Measurements from ENCODE around the gene ADAMTS14.
A peak's percentile ranks its signal among the peaks of the same experiment; 100 is the strongest.

Gene ADAMTS14

GRCh38 chr10:70738006-70738760 is 65.9 kb downstream of the ADAMTS14 start:
- peak; percentile 34 for DNase-seq (ENCODE audit: extremely low spot score)
- POLR2A ChIA-PET = no interaction called here

DNA sequence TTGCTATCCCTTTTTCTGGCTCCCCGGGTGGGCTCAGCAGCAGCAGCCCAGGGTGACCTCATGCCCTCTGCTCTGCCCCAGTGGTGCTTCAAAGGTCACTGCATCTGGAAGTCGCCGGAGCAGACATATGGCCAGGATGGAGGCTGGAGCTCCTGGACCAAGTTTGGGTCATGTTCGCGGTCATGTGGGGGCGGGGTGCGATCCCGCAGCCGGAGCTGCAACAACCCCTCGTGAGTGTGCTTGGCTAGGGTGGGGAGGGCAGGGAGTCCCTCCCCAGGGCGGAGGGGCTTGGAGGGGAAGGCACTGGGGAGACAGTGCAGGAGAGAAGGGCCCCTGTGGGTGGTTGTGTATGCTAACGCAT is 66.4 kb downstream of the ADAMTS14 start:
- CTCF ChIA-PET = interaction anchor here (0.8 kb wide), 1 partner anchor 22 kb away, joined by 3 read pairs; no protein-coding TSS in a partner anchor

More at GRCh38 chr10:70738006-70738760, 65.9 kb downstream of the ADAMTS14 start:
- CTCF ChIA-PET = no interaction called here
- no peak for TF ChIP-seq TARDBP (IDR thresholded peaks at IDR 0.05)
- no peak for TF ChIP-seq BHLHE40 (IDR thresholded peaks at IDR 0.05; ENCODE audit: borderline replicate concordance)
- no peak for TF ChIP-seq SUZ12 (IDR thresholded peaks at IDR 0.05)
- no peak for TF ChIP-seq HDGF (IDR thresholded peaks at IDR 0.05; ENCODE audit: borderline replicate concordance)
- TF ChIP-seq, protein P1, sequence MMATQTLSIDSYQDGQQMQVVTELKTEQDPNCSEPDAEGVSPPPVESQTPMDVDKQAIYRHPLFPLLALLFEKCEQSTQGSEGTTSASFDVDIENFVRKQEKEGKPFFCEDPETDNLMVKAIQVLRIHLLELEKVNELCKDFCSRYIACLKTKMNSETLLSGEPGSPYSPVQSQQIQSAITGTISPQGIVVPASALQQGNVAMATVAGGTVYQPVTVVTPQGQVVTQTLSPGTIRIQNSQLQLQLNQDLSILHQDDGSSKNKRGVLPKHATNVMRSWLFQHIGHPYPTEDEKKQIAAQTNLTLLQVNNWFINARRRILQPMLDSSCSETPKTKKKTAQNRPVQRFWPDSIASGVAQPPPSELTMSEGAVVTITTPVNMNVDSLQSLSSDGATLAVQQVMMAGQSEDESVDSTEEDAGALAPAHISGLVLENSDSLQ (IDR thresholded peaks at IDR 0.05) = no peak
- no peak for TF ChIP-seq FOXA1 (IDR thresholded peaks at IDR 0.05)
- no peak for TF ChIP-seq FOXK2 (IDR thresholded peaks at IDR 0.05)
- no peak for TF ChIP-seq ZNF384 (IDR thresholded peaks at IDR 0.05)
- TF ChIP-seq LEF1 (IDR thresholded peaks at IDR 0.05; ENCODE audit: borderline replicate concordance) = no peak
- TF ChIP-seq FOXM1 (IDR thresholded peaks at IDR 0.05; ENCODE audit: borderline replicate concordance) = no peak
- no peak for TF ChIP-seq CTBP1 (IDR thresholded peaks at IDR 0.05; ENCODE audit: borderline replicate concordance)

DNA sequence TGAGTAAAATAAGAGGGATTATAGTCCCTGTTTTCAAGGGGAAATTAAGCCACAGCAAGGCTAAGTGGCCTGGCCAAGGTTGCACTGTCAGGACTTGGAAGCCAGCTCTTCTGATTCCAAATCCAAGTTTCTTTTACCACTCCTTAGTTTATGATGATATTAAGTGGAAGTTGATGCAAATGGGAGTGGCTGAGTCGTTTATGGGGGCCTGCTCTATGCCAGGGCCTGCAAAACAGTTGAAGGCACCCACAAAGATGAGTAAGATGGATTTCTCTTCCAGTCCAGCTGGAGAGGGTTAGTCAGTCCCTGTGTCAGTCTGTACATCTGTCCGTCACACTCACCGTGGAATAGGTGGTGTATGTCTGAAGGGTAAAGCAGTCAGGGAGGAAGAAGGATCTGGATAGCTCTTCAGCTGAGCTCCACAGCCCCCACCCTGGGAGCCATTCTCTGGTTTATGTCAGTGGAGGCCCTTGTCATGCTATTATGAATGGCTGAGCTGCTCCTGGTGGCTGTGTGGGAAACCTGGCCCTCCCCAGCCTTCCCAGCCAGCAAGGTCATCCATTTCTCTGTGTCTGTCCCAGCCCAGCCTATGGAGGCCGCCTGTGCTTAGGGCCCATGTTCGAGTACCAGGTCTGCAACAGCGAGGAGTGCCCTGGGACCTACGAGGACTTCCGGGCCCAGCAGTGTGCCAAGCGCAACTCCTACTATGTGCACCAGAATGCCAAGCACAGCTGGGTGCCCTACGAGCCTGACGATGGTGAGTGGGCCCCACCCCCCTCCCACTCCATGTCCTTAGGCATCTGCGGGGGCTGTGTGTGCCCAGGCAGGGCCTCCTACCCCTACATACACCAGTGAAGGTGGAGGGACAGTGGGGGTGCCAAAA is 68.3 kb downstream of the ADAMTS14 start:
- no peak for DNase-seq (ENCODE audit: extremely low spot score)
- TF ChIP-seq SUZ12 (IDR thresholded peaks at IDR 0.05) = no peak
- no peak for TF ChIP-seq HDGF (IDR thresholded peaks at IDR 0.05; ENCODE audit: borderline replicate concordance)
- no peak for TF ChIP-seq TARDBP (IDR thresholded peaks at IDR 0.05)
- no peak for TF ChIP-seq NFRKB (IDR thresholded peaks at IDR 0.05)
- TF ChIP-seq ELF4 (IDR thresholded peaks at IDR 0.05) = no peak
- TF ChIP-seq LEF1 (IDR thresholded peaks at IDR 0.05; ENCODE audit: borderline replicate concordance) = no peak
- ChIA-PET POLR2A (no interaction called here), CTCF (interaction anchor here (0.6 kb wide), 1 partner anchor 16 kb away, joined by 3 read pairs; no protein-coding TSS in a partner anchor)

More for the DNA sequence above, 66.4 kb downstream of the ADAMTS14 start:
- POLR2A ChIA-PET = no interaction called here
- DNase-seq (ENCODE audit: extremely low spot score) = no peak
- no peak for TF ChIP-seq ZNF384 (IDR thresholded peaks at IDR 0.05)
- no peak for TF ChIP-seq SUZ12 (IDR thresholded peaks at IDR 0.05)
- no peak for TF ChIP-seq TARDBP (IDR thresholded peaks at IDR 0.05)
- no peak for TF ChIP-seq ELF4 (IDR thresholded peaks at IDR 0.05)
- TF ChIP-seq HDGF (IDR thresholded peaks at IDR 0.05; ENCODE audit: borderline replicate concordance) = no peak
- no peak for TF ChIP-seq L3MBTL2 (conservative IDR thresholded peaks at IDR 0.05)
- TF ChIP-seq CTBP1 (IDR thresholded peaks at IDR 0.05; ENCODE audit: borderline replicate concordance) = no peak
- no peak for TF ChIP-seq FOXK2 (IDR thresholded peaks at IDR 0.05)
- no peak for TF ChIP-seq FOXA1 (IDR thresholded peaks at IDR 0.05)
- TF ChIP-seq BHLHE40 (IDR thresholded peaks at IDR 0.05; ENCODE audit: borderline replicate concordance) = no peak
- no peak for TF ChIP-seq NFRKB (IDR thresholded peaks at IDR 0.05)
- no peak for TF ChIP-seq ARNT (IDR thresholded peaks at IDR 0.05)
- no peak for TF ChIP-seq SP1 (IDR thresholded peaks at IDR 0.05)
- no peak for TF ChIP-seq LEF1 (IDR thresholded peaks at IDR 0.05; ENCODE audit: borderline replicate concordance)
- no peak for TF ChIP-seq FOXM1 (IDR thresholded peaks at IDR 0.05; ENCODE audit: borderline replicate concordance)
- TF ChIP-seq, protein P1 (IDR thresholded peaks at IDR 0.05) = no peak

DNA sequence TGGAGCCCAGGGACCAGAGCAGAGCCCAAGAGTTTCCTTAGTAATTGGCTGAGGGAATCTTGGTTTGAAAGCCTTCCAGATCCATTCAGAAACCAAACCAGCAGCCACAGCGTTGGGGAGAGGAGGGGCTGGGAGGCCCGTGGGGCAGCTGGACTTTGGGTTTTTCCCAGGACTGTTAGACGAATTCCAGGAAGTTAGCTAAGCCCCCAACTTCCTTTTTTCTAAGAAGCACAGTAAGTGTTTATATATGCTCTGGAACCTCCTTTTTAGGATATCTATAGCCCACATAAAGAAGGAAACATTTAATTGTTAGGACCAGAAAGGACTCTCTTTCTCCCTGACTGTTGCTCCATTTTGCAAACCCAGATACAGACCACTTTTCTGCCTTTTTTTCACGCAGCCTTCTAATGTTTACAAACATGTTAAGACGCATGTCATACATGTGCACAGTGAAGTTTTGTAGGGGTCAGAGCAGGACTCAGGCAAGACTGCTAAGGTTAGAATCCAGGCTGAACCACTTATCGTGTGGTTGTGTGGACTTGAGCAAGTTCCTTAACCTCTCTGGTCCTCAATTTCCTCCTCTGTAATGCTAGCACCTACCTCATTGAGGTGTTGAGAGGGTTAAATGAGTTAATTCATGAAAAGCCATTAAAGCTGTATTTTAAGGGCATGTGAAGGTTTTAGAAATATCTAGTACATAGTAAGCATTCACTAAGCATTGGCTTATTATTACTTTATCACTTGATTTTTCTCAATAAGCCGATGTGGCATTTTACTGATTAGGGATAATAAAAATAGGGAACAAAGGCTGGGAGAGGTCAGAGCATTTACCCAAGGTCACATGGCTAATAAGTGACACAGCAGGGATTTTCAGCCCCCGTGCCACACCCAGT is 70.5 kb downstream of the ADAMTS14 start:
- CTCF ChIA-PET = no interaction called here
- TF ChIP-seq ELF4 (IDR thresholded peaks at IDR 0.05) (no peak), SUZ12 (IDR thresholded peaks at IDR 0.05) (no peak), FOXK2 (IDR thresholded peaks at IDR 0.05) (no peak), FOXA1 (IDR thresholded peaks at IDR 0.05) (no peak), L3MBTL2 (conservative IDR thresholded peaks at IDR 0.05) (no peak), BHLHE40 (IDR thresholded peaks at IDR 0.05; ENCODE audit: borderline replicate concordance) (no peak), ARNT (IDR thresholded peaks at IDR 0.05) (no peak), CTBP1 (IDR thresholded peaks at IDR 0.05; ENCODE audit: borderline replicate concordance) (no peak), FOXM1 (IDR thresholded peaks at IDR 0.05; ENCODE audit: borderline replicate concordance) (no peak)
- POLR2A ChIA-PET = no interaction called here
- no peak for DNase-seq (ENCODE audit: extremely low spot score)

DNA sequence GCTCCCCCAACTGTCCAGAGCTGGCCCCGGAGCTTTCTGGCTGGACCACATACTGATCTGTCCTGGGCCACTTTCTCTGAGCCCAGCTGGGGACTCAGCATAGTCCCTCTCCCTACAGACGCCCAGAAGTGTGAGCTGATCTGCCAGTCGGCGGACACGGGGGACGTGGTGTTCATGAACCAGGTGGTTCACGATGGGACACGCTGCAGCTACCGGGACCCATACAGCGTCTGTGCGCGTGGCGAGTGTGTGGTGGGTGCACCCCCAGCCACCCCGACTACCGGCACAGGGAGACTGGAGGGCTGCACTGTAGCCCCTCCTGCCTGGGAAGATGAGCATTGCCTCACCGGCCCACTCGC is 71.1 kb downstream of the ADAMTS14 start:
- no peak for TF ChIP-seq ZNF384 (IDR thresholded peaks at IDR 0.05)
- no peak for TF ChIP-seq BHLHE40 (IDR thresholded peaks at IDR 0.05; ENCODE audit: borderline replicate concordance)
- no peak for TF ChIP-seq SUZ12 (IDR thresholded peaks at IDR 0.05)
- no peak for TF ChIP-seq CTBP1 (IDR thresholded peaks at IDR 0.05; ENCODE audit: borderline replicate concordance)
- no peak for TF ChIP-seq HDGF (IDR thresholded peaks at IDR 0.05; ENCODE audit: borderline replicate concordance)
- no peak for TF ChIP-seq FOXM1 (IDR thresholded peaks at IDR 0.05; ENCODE audit: borderline replicate concordance)
- TF ChIP-seq SP1 (IDR thresholded peaks at IDR 0.05) = no peak
- TF ChIP-seq LEF1 (IDR thresholded peaks at IDR 0.05; ENCODE audit: borderline replicate concordance) = no peak
- no peak for TF ChIP-seq NFRKB (IDR thresholded peaks at IDR 0.05)
- TF ChIP-seq ARNT (IDR thresholded peaks at IDR 0.05) = no peak
- TF ChIP-seq ELF4 (IDR thresholded peaks at IDR 0.05) = no peak
- TF ChIP-seq FOXK2 (IDR thresholded peaks at IDR 0.05) = no peak
- TF ChIP-seq, protein P1 (IDR thresholded peaks at IDR 0.05) = no peak
- no peak for TF ChIP-seq FOXA1 (IDR thresholded peaks at IDR 0.05)
- TF ChIP-seq TARDBP (IDR thresholded peaks at IDR 0.05) = no peak
- no peak for DNase-seq (ENCODE audit: extremely low spot score)
- POLR2A ChIA-PET = no interaction called here
- CTCF ChIA-PET = no interaction called here

All from HEK293T (cell line).